B cell (primary cell): Measurements from ENCODE around the gene PRXL2B. TPM values are rescaled to one million over a fixed set of nuclear protein-coding genes. Genes with fewer than 3 reads are reported as not detected.

Experiments
- ATAC-seq: fragments of 200-7000 bp; cut with Tn5 transposase; one replicate; pipeline ENCODE4 v1.10.0; 2021; ENCODE audit warnings: low read depth, mild to moderate bottlenecking, moderate number of reproducible peaks, moderate library complexity
- CTCF ChIA-PET: fragments of 350-600 bp; sonication (Branson Sonifier 250); formaldehyde crosslinking; loops from one replicate; lab custom pipeline; 2021; ENCODE audit warnings: antibody characterized with exemption, inconsistent platforms; lab: Charles Lee
- POLR2A ChIA-PET: fragments of 350-600 bp; sonication (Branson Sonifier 250); formaldehyde crosslinking; loops from one replicate; lab custom pipeline; 2021; ENCODE audit warnings: antibody characterized with exemption; lab: Charles Lee
- DNase-seq: peaks from one replicate; pipeline ENCODE4 v3.0.0; 2013
- H2AFZ ChIP-seq: 2 replicates; pipeline ENCODE4 v1.6.1; 2012; ENCODE audit warnings: mild to moderate bottlenecking, low read depth, low read length; ENCODE audit not compliant: insufficient read depth, poor library complexity, severe bottlenecking
- H3K27ac ChIP-seq, 2 donors: 1 replicate in 1 of 2; 2 replicates in 1 of 2; pipeline ENCODE4 v1.5.1; 2012 to 2013; ENCODE audit warnings: low read length in 2 of 2, mild to moderate bottlenecking in 2 of 2, moderate library complexity in 1 of 2
- H3K27me3 ChIP-seq, 4 experiments: fragments of 200-600 bp in 1 of 4; sonication (generic) in 1 of 4; replicated peaks in 1 of 4; 1 replicate in 2 of 4; 2 replicates in 2 of 4; pipeline versions ENCODE4 v1.6.1 to v1.7.0; 2013 to 2016; ENCODE audit warnings: low read length in 3 of 4, mild to moderate bottlenecking in 2 of 4, mixed read lengths in 1 of 4, moderate library complexity in 1 of 4; ENCODE audit not compliant: insufficient read depth in 4 of 4, control insufficient read depth in 3 of 4; ENCODE audit errors: control extremely low read depth in 1 of 4
- H3K36me3 ChIP-seq, 2 experiments: replicated peaks in 1 of 2; 1 replicate in 1 of 2; 2 replicates in 1 of 2; pipeline versions ENCODE4 v1.6.1 to v1.7.1; 2013; ENCODE audit warnings: low read length in 1 of 2; ENCODE audit not compliant: insufficient read depth in 2 of 2, control insufficient read depth in 1 of 2; ENCODE audit errors: control extremely low read depth in 1 of 2, extremely low read depth in 1 of 2
- H3K4me1 ChIP-seq, 2 donors: fragments of 200-600 bp in 1 of 2; sonication (generic) in 1 of 2; 1 replicate in 1 of 2; 2 replicates in 1 of 2; pipeline versions ENCODE4 v1.5.1 to v1.6.1; 2013 to 2017; ENCODE audit warnings: low read length in 2 of 2; ENCODE audit not compliant: control insufficient read depth in 2 of 2, insufficient read depth in 2 of 2
- H3K4me2 ChIP-seq: replicated peaks from 2 replicates; pipeline ENCODE3; 2012; ENCODE audit warnings: mild to moderate bottlenecking, low read depth, low read length; ENCODE audit not compliant: poor library complexity, severe bottlenecking
- H3K4me3 ChIP-seq, 5 experiments: fragments of 200-600 bp in 1 of 5; sonication (generic) in 1 of 5; 1 replicate in 3 of 5; 2 replicates in 2 of 5; pipeline versions ENCODE4 v1.5.1 to v1.7.0; 2011 to 2016; ENCODE audit warnings: low read length in 4 of 5, mild to moderate bottlenecking in 4 of 5, low read depth in 2 of 5, control low read depth in 1 of 5, moderate library complexity in 1 of 5; ENCODE audit not compliant: insufficient read depth in 1 of 5; ENCODE audit errors: control extremely low read depth in 1 of 5, extremely low read depth in 1 of 5
- H3K79me2 ChIP-seq: fragments of 200-600 bp; sonication (generic); one replicate; pipeline ENCODE4 v1.6.0; 2016; ENCODE audit warnings: low read length; ENCODE audit not compliant: control insufficient read depth, insufficient read depth
- H3K9ac ChIP-seq: fragments of 200-600 bp; sonication (generic); 2 replicates; pipeline ENCODE4 v1.6.1; 2017; ENCODE audit warnings: mild to moderate bottlenecking, low read length, moderate library complexity
- H3K9me3 ChIP-seq, 3 donors: one replicate each; pipeline versions ENCODE4 v1.6.1 to v1.7.1; 2013; ENCODE audit warnings: low read length in 2 of 3; ENCODE audit not compliant: control insufficient read depth in 2 of 3, insufficient read depth in 1 of 3; ENCODE audit errors: control extremely low read depth in 1 of 3
- H4K20me1 ChIP-seq: 2 replicates; pipeline ENCODE4 v1.6.0; 2012; ENCODE audit warnings: mild to moderate bottlenecking, low read length; ENCODE audit not compliant: insufficient read depth, control insufficient read depth, poor library complexity, severe bottlenecking
- H3K27ac Mint-ChIP-seq: one replicate; pipeline ENCODE4 v1.8.0; 2021; ENCODE audit warnings: mixed read lengths
- H3K27me3 Mint-ChIP-seq: one replicate; pipeline ENCODE4 v1.8.0; 2021; ENCODE audit warnings: mixed read lengths
- H3K4me1 Mint-ChIP-seq: one replicate; pipeline ENCODE4 v1.8.0; 2021; ENCODE audit warnings: mixed read lengths
- H3K4me3 Mint-ChIP-seq: one replicate; pipeline ENCODE4 v1.8.0; 2021; ENCODE audit warnings: mixed read lengths
- H3K9me3 Mint-ChIP-seq: one replicate; pipeline ENCODE4 v1.8.0; 2022; ENCODE audit warnings: mixed read lengths; ENCODE audit not compliant: insufficient read depth
- EZH2 ChIP-seq: IDR thresholded peaks from 2 replicates; pipeline ENCODE4 v1.6.1; 2012; ENCODE audit warnings: borderline replicate concordance, low read depth, mild to moderate bottlenecking, moderate library complexity, low read length; ENCODE audit not compliant: insufficient read depth, poor library complexity, severe bottlenecking
- WGBS: methylation state at CpG from one replicate; pipeline ENCODE4 v1.1.5; 2013; ENCODE audit warnings: missing lambda C conversion rate; ENCODE audit not compliant: insufficient coverage; 5-methylcytosine and 5-hydroxymethylcytosine counted together
- intact Hi-C: fragments of 100-400 bp; cut with micrococcal nuclease; formaldehyde crosslinking; loops from one replicate; pipeline ENCODE4 v1.10.0; 2022
- polyA plus RNA-seq: library from polyadenylated mRNA; depleted of rRNA; stranded (reverse); fragments of >200 nt; gene quantifications from 2 replicates; pipeline ENCODE4 v1.2.3, GENCODE V29; 2012
- total RNA-seq, 2 donors: library from RNA; stranded (reverse); fragments of 120-200 nt in 1 of 2; gene quantifications; 1 replicate in 1 of 2; 2 replicates in 1 of 2; pipeline versions ENCODE4 v1.2.3 to v1.2.4, GENCODE V29; 2013 to 2022
- TF ChIP-seq, protein P1 (sequence below): fragments of 200-600 bp; IDR thresholded peaks from one replicate; pipeline ENCODE4 v1.8.0; 2022; ENCODE audit warnings: antibody characterized with exemption, mild to moderate bottlenecking

PRXL2B gene
- total and polyA plus RNA-seq, 2 donors (not counting 1 experiment from before 2014, with no cell fraction given): 13.0 to 27.0 TPM

DNA sequence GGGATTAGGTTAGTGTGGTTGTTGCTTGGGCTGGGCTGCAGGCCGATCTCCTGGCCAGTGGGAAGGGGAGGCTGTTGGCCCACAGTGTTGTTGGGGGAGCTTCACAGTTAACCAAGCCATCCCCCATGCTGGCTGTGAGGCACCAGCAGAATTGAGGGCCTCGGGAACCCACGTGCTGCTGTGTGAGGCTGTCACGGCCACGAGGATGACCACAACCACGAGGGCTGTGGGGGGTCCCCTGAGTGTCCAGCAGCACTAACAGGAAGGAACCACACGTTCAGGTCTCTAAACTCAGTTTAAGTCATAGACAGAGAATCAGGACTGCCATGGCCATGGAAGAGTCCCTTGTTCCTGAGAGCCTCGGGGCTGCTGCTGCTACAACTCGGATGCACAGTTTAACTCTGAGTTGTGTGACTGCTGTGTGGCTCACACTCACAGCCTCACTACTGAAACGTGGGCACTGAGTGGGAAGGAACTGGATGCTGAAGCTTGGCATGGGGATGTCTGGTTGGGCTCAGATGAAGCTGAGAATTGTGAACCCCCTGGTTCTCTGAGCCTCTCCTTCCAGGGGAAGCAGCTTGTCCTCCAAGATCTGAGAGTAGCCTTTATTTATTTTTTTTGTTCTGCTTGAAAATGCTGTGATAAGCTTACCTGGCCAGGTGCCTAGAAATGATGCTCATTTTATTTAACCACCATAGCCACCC lies 51.0 kb downstream of the PRXL2B start:
- Histone ChIP-seq H3K36me3 (no peaks in the 10 kb centered on the region), H4K20me1 (peaks cover 13% of the 10 kb centered on the region), H3K4me1 (peaks cover 8 to 12% of the 10 kb centered on the region in 2 donors), H3K27ac (no peak overlapping the region), H2AFZ (no peak overlapping the region), H3K79me2 (peaks cover 15% of the 10 kb centered on the region), H3K9ac (no peak overlapping the region), H3K4me3 (no peak overlapping the region), H3K27me3 (peaks cover 0 to 18% (median 2%) of the 10 kb centered on the region in 4 experiments), H3K9me3 (peaks cover 0 to 29% (median 10%) of the 10 kb centered on the region in 3 donors), H3K4me2 (no peak overlapping the region)
- Mint-ChIP-seq H3K4me1 (peaks cover 6% of the 10 kb centered on the region), H3K27ac (no peak overlapping the region), H3K9me3 (no peaks in the 10 kb centered on the region), H3K27me3 (peaks cover 3% of the 10 kb centered on the region), H3K4me3 (no peak overlapping the region)
- ChIA-PET POLR2A (no interaction called here), CTCF (no interaction called here)
- WGBS: 70% methylated on average over 10 of the region's 10 CpGs
- ATAC-seq (no peak), DNase-seq (no peak)
- intact Hi-C loops: no loop called here
- TF ChIP-seq EZH2: no peak
- TF ChIP-seq, protein P1, sequence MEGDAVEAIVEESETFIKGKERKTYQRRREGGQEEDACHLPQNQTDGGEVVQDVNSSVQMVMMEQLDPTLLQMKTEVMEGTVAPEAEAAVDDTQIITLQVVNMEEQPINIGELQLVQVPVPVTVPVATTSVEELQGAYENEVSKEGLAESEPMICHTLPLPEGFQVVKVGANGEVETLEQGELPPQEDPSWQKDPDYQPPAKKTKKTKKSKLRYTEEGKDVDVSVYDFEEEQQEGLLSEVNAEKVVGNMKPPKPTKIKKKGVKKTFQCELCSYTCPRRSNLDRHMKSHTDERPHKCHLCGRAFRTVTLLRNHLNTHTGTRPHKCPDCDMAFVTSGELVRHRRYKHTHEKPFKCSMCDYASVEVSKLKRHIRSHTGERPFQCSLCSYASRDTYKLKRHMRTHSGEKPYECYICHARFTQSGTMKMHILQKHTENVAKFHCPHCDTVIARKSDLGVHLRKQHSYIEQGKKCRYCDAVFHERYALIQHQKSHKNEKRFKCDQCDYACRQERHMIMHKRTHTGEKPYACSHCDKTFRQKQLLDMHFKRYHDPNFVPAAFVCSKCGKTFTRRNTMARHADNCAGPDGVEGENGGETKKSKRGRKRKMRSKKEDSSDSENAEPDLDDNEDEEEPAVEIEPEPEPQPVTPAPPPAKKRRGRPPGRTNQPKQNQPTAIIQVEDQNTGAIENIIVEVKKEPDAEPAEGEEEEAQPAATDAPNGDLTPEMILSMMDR: no peak

DNA sequence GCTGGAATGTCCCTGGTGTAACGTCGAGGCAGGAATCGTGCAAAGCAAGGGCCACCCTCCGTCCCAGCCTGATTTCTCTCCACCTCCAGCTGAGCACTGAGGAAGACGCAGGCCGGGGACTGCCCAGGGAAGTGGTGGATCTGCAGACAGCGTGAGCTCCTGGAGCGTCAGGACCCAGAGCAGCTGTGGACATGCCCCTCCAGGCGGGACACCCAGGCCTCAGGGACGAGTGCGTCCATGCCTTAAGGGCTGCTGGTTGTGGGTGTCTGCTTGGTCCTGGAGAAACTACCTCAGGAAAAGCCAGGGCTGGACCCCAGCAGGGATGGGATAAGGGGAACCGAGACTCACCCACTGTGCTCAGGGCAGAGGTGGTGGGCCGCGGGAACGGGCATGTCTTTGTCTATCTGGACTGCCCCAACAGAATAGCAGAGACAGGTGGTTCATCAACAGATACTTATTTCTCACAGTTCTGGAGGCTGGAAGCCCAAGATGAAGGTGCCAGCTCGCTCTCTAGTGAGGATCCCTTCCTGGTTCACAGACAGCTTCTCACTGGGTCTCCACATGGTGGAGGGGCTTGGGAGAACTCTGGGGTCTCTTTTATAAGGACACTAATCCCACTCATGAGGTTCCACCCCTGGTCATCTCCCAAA lies 52.0 kb downstream of the PRXL2B start:
- Histone ChIP-seq H4K20me1 (peaks cover 13% of the 10 kb centered on the region), H3K4me1 (peaks cover 12 to 17% of the 10 kb centered on the region in 2 donors), H3K27ac (no peak overlapping the region), H3K9ac (no peak overlapping the region), H3K9me3 (peaks cover 0 to 29% (median 10%) of the 10 kb centered on the region in 3 donors), H3K4me3 (no peak overlapping the region), H3K36me3 (no peaks in the 10 kb centered on the region), H3K79me2 (peaks cover 15% of the 10 kb centered on the region), H3K27me3 (peaks cover 0 to 9% (median 2%) of the 10 kb centered on the region in 4 experiments), H3K4me2 (no peak overlapping the region), H2AFZ (no peak overlapping the region)
- ATAC-seq: no peak
- no peak for TF ChIP-seq EZH2
- TF ChIP-seq, protein P1: no peak
- intact Hi-C loops: no loop called here
- Mint-ChIP-seq H3K9me3 (no peaks in the 10 kb centered on the region), H3K27me3 (no peaks in the 10 kb centered on the region), H3K27ac (no peak overlapping the region), H3K4me1 (peaks cover 9% of the 10 kb centered on the region), H3K4me3 (no peak overlapping the region)
- DNase-seq: no peak
- ChIA-PET POLR2A (no interaction called here), CTCF (no interaction called here)
- 90% methylated on average over 13 of the region's 16 CpGs for WGBS
